Progenitor cell of endocrine pancreas (in vitro differentiated cells): ENCODE measurements around the gene ROBO4. TPM values are rescaled to one million over a fixed set of nuclear protein-coding genes. Genes with fewer than 3 reads are reported as not detected.
A peak's percentile ranks its signal among the peaks of the same experiment; 100 is the strongest.

Experiments used
- DNase-seq: peaks from one replicate; pipeline ENCODE4 v3.0.0; 2021; ENCODE audit warnings: low spot score; ENCODE audit not compliant: unreplicated experiment
- H3K27ac Mint-ChIP-seq: 2 replicates; pipeline ENCODE4 v1.8.0; 2021; ENCODE audit warnings: mild to moderate bottlenecking, moderate library complexity, mixed read lengths
- H3K27me3 Mint-ChIP-seq: 2 replicates; pipeline ENCODE4 v1.8.0; 2021; ENCODE audit warnings: mixed read lengths
- H3K36me3 Mint-ChIP-seq: 2 replicates; pipeline ENCODE4 v1.8.0; 2022; ENCODE audit warnings: mixed read lengths; ENCODE audit not compliant: insufficient read depth
- H3K4me1 Mint-ChIP-seq: 2 replicates; pipeline ENCODE4 v1.8.0; 2021; ENCODE audit warnings: low read depth, mixed read lengths
- H3K4me3 Mint-ChIP-seq: 2 replicates; pipeline ENCODE4 v1.8.0; 2021; ENCODE audit warnings: low read depth, mild to moderate bottlenecking, moderate library complexity, mixed read lengths
- H3K9me3 Mint-ChIP-seq: 2 replicates; pipeline ENCODE4 v1.8.0; 2021; ENCODE audit warnings: low read depth, mixed read lengths
- total RNA-seq: library from RNA; stranded (reverse); gene quantifications from 2 replicates; pipeline ENCODE4 v1.2.1, GENCODE V29; 2021
- TF ChIP-seq, protein P1 (sequence below): fragments of 200-600 bp; sonication (generic); IDR thresholded peaks from one replicate; pipeline ENCODE4 v1.5.0; 2021; ENCODE audit warnings: antibody characterized with exemption, mild to moderate bottlenecking; ENCODE audit not compliant: unreplicated experiment

ROBO4 gene
- total RNA-seq, 1 donor from 2014 or later, result not detected

DNA sequence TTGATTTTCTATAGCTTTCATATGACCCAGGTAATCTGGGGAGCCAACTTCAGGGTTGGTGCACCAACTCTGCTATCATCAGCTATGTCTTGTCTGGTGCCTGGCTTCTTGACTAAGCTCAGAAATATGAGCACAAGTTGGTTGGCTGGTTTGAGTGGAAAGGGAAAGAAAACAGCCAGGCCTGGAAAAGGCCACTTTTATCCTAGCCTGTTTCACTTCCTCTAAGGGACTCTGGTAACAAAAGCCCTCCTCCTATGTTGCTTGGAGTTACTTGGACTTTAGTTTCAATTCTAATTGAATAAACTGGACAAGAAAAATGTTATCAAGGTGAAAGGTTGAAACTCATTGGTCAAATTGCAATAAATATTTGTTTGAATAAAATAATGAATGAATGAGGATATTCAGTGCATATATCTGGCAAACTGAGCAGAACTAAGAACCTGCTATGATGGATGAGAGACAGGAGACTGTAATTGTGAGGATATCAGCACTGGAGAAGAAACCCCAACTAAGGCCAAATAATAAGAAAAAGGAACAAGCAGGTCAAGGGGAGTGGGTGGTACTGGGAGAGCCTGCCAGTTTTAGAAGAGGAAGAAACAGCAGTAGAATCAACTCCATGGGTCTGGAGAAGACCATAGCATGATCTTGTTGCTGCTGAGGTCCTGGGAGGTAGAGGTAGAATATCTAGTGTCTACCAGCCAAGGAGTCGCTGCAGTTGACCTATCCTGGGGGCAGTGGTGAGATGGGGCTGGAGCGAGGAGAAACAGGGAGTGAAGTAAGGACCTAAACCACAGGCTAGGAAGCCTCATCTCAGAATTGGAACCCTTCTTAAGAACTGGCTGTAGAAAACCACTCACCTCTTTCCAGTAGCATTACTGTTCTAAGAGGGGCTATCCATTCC lies 8.2 kb downstream of the ROBO4 start:
- peaks cover 54% of the 10 kb centered on the region for H3K27me3 Mint-ChIP-seq

DNA sequence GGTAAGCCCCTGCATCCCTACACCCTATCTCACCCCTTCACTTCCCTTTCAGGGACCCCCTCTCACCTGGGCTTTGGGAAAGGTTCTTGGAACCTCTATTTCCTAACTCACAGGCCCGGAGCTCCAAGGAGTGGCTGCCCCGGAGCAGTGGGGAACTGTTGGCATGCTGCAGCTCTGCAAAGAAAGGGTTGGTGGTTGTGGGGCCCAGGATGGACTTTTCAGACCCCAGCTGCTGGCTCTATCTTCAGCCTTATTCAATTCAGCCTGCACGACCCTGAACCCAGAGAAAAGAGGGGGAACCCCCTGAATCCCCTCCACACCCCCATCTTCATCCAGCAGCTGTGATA lies 10.0 kb downstream of the ROBO4 start:
- no peak overlapping the region for H3K27ac Mint-ChIP-seq
- TF ChIP-seq, protein P1, sequence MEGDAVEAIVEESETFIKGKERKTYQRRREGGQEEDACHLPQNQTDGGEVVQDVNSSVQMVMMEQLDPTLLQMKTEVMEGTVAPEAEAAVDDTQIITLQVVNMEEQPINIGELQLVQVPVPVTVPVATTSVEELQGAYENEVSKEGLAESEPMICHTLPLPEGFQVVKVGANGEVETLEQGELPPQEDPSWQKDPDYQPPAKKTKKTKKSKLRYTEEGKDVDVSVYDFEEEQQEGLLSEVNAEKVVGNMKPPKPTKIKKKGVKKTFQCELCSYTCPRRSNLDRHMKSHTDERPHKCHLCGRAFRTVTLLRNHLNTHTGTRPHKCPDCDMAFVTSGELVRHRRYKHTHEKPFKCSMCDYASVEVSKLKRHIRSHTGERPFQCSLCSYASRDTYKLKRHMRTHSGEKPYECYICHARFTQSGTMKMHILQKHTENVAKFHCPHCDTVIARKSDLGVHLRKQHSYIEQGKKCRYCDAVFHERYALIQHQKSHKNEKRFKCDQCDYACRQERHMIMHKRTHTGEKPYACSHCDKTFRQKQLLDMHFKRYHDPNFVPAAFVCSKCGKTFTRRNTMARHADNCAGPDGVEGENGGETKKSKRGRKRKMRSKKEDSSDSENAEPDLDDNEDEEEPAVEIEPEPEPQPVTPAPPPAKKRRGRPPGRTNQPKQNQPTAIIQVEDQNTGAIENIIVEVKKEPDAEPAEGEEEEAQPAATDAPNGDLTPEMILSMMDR, result no peak
- no peaks in the 10 kb centered on the region for H3K36me3 Mint-ChIP-seq
- peaks cover 5% of the 10 kb centered on the region for H3K4me1 Mint-ChIP-seq
- H3K9me3 Mint-ChIP-seq, result no peaks in the 10 kb centered on the region
- H3K4me3 Mint-ChIP-seq, result no peak overlapping the region
- no peak for DNase-seq
- H3K27me3 Mint-ChIP-seq, result peaks cover 44% of the 10 kb centered on the region

More for the DNA sequence above, 8.2 kb downstream of the ROBO4 start:
- H3K4me3 Mint-ChIP-seq, result no peak overlapping the region
- H3K9me3 Mint-ChIP-seq, result no peaks in the 10 kb centered on the region
- H3K36me3 Mint-ChIP-seq, result no peaks in the 10 kb centered on the region
- TF ChIP-seq, protein P1, result no peak
- no peak for DNase-seq
- no peaks in the 10 kb centered on the region for H3K4me1 Mint-ChIP-seq
- no peak overlapping the region for H3K27ac Mint-ChIP-seq

DNA sequence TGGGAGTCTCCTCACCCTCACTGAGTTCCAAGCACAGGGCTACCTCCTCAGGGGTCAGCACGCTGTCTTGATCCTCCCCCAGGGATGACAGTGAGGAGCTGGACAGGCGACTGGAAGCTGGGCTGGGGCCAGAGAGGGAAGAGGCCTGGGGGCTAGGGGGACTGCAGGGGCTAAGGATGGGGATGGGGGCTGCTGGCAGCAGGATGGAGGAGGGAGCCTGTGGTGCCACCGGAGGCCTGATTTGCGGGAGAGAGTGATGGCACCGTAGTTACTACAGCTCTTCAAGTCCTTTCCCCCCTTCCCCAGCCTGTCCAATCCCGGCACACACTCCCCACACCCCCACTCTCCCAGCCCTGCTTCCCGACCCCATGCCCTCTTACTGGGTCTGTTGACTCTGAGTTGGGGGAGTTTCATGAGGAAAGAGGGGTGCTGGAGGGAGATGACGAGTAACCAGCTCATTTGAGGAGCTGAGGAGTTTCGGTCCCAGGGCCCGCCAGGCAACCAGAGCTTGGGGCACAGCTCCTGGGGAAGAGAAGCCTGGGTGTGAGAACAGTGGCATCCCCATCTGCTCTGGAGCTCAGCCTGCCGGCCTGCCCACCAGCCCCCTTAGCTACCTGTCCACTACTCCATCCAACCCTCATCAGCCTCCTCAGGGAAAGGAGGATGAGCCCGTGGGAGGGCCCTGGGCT lies 10.5 kb downstream of the ROBO4 start:
- DNase-seq, result no peak

DNA sequence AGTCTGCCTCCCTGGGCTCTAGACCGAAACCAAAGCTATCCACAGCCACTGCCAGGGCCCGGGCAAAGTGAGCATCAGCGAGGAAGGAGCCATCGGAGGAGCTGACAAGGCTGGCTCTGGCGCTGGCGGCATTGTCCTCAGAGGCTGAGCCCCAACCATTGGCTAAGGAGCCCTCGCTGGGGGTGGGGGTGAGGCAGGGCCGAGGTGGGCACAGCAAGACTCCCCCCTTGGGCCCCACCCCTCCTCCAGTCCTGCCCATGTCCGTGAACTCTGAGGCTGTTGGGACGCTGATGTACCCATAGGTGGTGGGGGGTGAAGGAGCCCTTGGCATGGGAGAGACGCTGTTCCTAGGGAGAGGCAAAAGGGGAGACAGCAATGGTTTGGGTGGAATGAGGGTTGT lies 11.2 kb downstream of the ROBO4 start:
- DNase-seq, result no peak

More for the DNA sequence above, 10.5 kb downstream of the ROBO4 start:
- Mint-ChIP-seq H3K9me3 (no peaks in the 10 kb centered on the region), H3K4me1 (peaks cover 9% of the 10 kb centered on the region), H3K36me3 (no peaks in the 10 kb centered on the region), H3K27ac (no peak overlapping the region), H3K27me3 (peaks cover 39% of the 10 kb centered on the region), H3K4me3 (no peak overlapping the region)
- TF ChIP-seq, protein P1, result no peak

More for the DNA sequence above, 11.2 kb downstream of the ROBO4 start:
- Mint-ChIP-seq H3K9me3 (no peaks in the 10 kb centered on the region), H3K27ac (peak overlapping the region; percentile 17), H3K4me1 (peaks cover 9% of the 10 kb centered on the region), H3K27me3 (peaks cover 38% of the 10 kb centered on the region), H3K36me3 (no peaks in the 10 kb centered on the region), H3K4me3 (no peak overlapping the region)
- TF ChIP-seq, protein P1, result no peak
